Tibial nerve (tissue), 4 donors: Measurements from ENCODE around the gene RANBP10.

Source experiments
- EP300 ChIP-seq, 2 donors: sonication (generic); formaldehyde crosslinking; IDR thresholded peaks; one replicate each; pipeline ENCODE4 v1.6.1; 2017; ENCODE audit warnings: antibody characterized with exemption in 2 of 2, mild to moderate bottlenecking in 1 of 2
- POLR2A ChIP-seq, 2 donors: fragments of 450-650 bp; IDR thresholded peaks; one replicate each; pipeline ENCODE4 v1.6.1; 2017; ENCODE audit warnings: antibody characterized with exemption in 2 of 2, mild to moderate bottlenecking in 2 of 2, moderate library complexity in 2 of 2
- TF ChIP-seq, protein P1 (sequence below), 5 experiments: fragments of 200-600 bp in 3 of 5; fragments of 450-650 bp in 2 of 5; sonication (generic) in 3 of 5; IDR thresholded peaks; one replicate each; pipeline ENCODE4 v1.5.1; 2016 to 2019; ENCODE audit warnings: antibody characterized with exemption in 5 of 5, mild to moderate bottlenecking in 3 of 5, moderate library complexity in 2 of 5

DNA sequence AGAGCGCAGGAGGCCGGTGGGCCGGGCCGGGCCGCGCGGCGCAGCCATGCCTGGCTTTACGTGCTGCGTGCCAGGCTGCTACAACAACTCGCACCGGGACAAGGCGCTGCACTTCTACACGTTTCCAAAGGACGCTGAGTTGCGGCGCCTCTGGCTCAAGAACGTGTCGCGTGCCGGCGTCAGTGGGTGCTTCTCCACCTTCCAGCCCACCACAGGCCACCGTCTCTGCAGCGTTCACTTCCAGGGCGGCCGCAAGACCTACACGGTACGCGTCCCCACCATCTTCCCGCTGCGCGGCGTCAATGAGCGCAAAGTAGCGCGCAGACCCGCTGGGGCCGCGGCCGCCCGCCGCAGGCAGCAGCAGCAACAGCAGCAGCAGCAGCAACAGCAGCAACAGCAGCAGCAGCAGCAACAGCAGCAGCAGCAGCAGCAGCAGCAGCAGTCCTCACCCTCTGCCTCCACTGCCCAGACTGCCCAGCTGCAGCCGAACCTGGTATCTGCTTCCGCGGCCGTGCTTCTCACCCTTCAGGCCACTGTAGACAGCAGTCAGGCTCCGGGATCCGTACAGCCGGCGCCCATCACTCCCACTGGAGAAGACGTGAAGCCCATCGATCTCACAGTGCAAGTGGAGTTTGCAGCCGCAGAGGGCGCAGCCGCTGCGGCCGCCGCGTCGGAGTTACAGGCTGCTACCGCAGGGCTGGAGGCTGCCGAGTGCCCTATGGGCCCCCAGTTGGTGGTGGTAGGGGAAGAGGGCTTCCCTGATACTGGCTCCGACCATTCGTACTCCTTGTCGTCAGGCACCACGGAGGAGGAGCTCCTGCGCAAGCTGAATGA is 36.4 kb upstream of the RANBP10 start:
- no peak for TF ChIP-seq EP300 (IDR thresholded peaks at IDR 0.05)
- TF ChIP-seq, protein P1, sequence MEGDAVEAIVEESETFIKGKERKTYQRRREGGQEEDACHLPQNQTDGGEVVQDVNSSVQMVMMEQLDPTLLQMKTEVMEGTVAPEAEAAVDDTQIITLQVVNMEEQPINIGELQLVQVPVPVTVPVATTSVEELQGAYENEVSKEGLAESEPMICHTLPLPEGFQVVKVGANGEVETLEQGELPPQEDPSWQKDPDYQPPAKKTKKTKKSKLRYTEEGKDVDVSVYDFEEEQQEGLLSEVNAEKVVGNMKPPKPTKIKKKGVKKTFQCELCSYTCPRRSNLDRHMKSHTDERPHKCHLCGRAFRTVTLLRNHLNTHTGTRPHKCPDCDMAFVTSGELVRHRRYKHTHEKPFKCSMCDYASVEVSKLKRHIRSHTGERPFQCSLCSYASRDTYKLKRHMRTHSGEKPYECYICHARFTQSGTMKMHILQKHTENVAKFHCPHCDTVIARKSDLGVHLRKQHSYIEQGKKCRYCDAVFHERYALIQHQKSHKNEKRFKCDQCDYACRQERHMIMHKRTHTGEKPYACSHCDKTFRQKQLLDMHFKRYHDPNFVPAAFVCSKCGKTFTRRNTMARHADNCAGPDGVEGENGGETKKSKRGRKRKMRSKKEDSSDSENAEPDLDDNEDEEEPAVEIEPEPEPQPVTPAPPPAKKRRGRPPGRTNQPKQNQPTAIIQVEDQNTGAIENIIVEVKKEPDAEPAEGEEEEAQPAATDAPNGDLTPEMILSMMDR (IDR thresholded peaks at IDR 0.05): no peak
- no peak for TF ChIP-seq POLR2A (IDR thresholded peaks at IDR 0.05)
